Thyroid gland (tissue), 4 donors: Measurements from ENCODE around the gene ZC3H10. TPM values are rescaled to one million over a fixed set of nuclear protein-coding genes. Genes with fewer than 3 reads are reported as not detected.

ENCODE experiments used
- DNase-seq, 2 donors: peaks; one replicate each; pipeline ENCODE4 v3.0.0-alpha.2; 2019
- H3K27ac ChIP-seq, 3 donors: fragments of 200-600 bp; sonication (generic); 1 replicate in 2 of 3; 2 replicates in 1 of 3; pipeline ENCODE4 v1.5.1; 2016 to 2019; ENCODE audit warnings: mild to moderate bottlenecking in 1 of 3, moderate library complexity in 1 of 3
- H3K27me3 ChIP-seq: fragments of 200-600 bp; sonication (generic); one replicate; pipeline ENCODE4 v1.5.1; 2019
- H3K36me3 ChIP-seq, 2 donors: fragments of 200-600 bp; sonication (generic); one replicate each; pipeline ENCODE4 v1.5.1; 2016 to 2019
- H3K4me1 ChIP-seq, 2 donors: fragments of 200-600 bp; sonication (generic); one replicate each; pipeline ENCODE4 v1.5.1; 2017 to 2019
- H3K4me3 ChIP-seq, 3 donors: fragments of 200-600 bp; sonication (generic); replicated peaks in 1 of 3; 1 replicate in 2 of 3; 2 replicates in 1 of 3; pipeline ENCODE4 v1.5.1; 2016; ENCODE audit warnings: mild to moderate bottlenecking in 1 of 3
- H3K9me3 ChIP-seq: fragments of 200-600 bp; sonication (generic); one replicate; pipeline ENCODE4 v1.5.1; 2017
- CTCF ChIP-seq, 6 experiments: fragments of 200-600 bp in 3 of 6; fragments of 450-650 bp in 3 of 6; sonication (generic) in 3 of 6; IDR thresholded peaks; one replicate each; pipeline ENCODE4 v1.5.1; 2016 to 2019; ENCODE audit warnings: antibody characterized with exemption in 6 of 6, mild to moderate bottlenecking in 2 of 6, inconsistent platforms in 1 of 6, moderate library complexity in 1 of 6
- POLR2A ChIP-seq, 2 donors: fragments of 450-650 bp; IDR thresholded peaks; one replicate each; pipeline ENCODE4 v1.6.1; 2017; ENCODE audit warnings: antibody characterized with exemption in 2 of 2, mild to moderate bottlenecking in 2 of 2, moderate library complexity in 1 of 2
- WGBS, 2 donors: methylation state at CpG; one replicate each; pipeline ENCODE4 v1.1.5; 2017; 5-methylcytosine and 5-hydroxymethylcytosine counted together
- intact Hi-C: fragments of 100-400 bp; cut with DNase I; formaldehyde crosslinking; loops from one replicate; pipeline ENCODE4 v1.15.1; 2023
- total RNA-seq, 4 donors: library from RNA; depleted of rRNA; stranded (reverse); fragments of >200 nt; gene quantifications; one replicate each; pipeline ENCODE4 v1.2.3, GENCODE V29; 2016

ZC3H10 gene
- total RNA-seq, 4 donors from 2014 or later: 4.7 to 7.7 (median 5.6) TPM

GRCh38 chr12:56078931-56079722 is 38.9 kb upstream of the ZC3H10 start:
- peak overlapping the region; percentile 64 to 71 (median 68) for H3K4me3 ChIP-seq
- intact Hi-C loops: no loop called here
- no peaks in the 10 kb centered on the region for H3K27me3 ChIP-seq
- TF ChIP-seq POLR2A (IDR thresholded peaks at IDR 0.05) (peak in 1 of 2 donors; percentile 20), CTCF (IDR thresholded peaks at IDR 0.05) (peak; percentile 54 to 82 (median 73))
- WGBS, 2 donors: 2 to 4% methylated on average over 30 to 32 of the region's 50 CpGs
- H3K27ac ChIP-seq: peak overlapping the region; percentile 83 to 91 (median 88)
- DNase-seq: peak; percentile 93 to 94
- no peaks in the 10 kb centered on the region for H3K36me3 ChIP-seq
- no peaks in the 10 kb centered on the region for H3K9me3 ChIP-seq
- H3K4me1 ChIP-seq: peaks cover 3 to 12% of the 10 kb centered on the region in 2 donors

- peak; percentile 84 to 86 for DNase-seq
- intact Hi-C loops: no loop called here
- peak within 1 kb of the TSS; percentile 64 to 71 (median 68) for H3K4me3 ChIP-seq
- no peaks in the 10 kb centered on the region for H3K36me3 ChIP-seq
- TF ChIP-seq CTCF (IDR thresholded peaks at IDR 0.05) (peak in 2 of 6 experiments; percentile 15 to 24), POLR2A (IDR thresholded peaks at IDR 0.05) (peak; percentile 27 to 44)
- peak within 1 kb of the TSS; percentile 83 to 91 (median 88) for H3K27ac ChIP-seq
- WGBS, 2 donors: 0 to 1% methylated on average over 19 to 33 of the region's 59 CpGs
- peaks cover 3 to 12% of the 10 kb centered on the region in 2 donors for H3K4me1 ChIP-seq
- no peaks in the 10 kb centered on the region for H3K27me3 ChIP-seq
- no peaks in the 10 kb centered on the region for H3K9me3 ChIP-seq
Measured at GRCh38 chr12:56079723-56080555, 38.1 kb upstream of the ZC3H10 start, which contains the start of gene ERBB3. TSS of gene ERBB3 (plus strand) at chr12:56080165. CDS start at chr12:56080301, 136 bp downstream.

- no peaks in the 10 kb centered on the region for H3K9me3 ChIP-seq
- H3K4me1 ChIP-seq: peaks cover 3 to 12% of the 10 kb centered on the region in 2 donors
- 10 to 23% methylated on average over 10 to 11 of the region's 20 CpGs for WGBS, 2 donors
- TF ChIP-seq POLR2A (IDR thresholded peaks at IDR 0.05) (no peak), CTCF (IDR thresholded peaks at IDR 0.05) (no peak)
- peak; percentile 39 to 46 for DNase-seq
- no peaks in the 10 kb centered on the region for H3K27me3 ChIP-seq
- intact Hi-C loops: no loop called here
- no peaks in the 10 kb centered on the region for H3K36me3 ChIP-seq
- H3K27ac ChIP-seq: peak overlapping the region in 1 of 3 donors; percentile 91
- peak overlapping the region; percentile 64 to 71 (median 68) for H3K4me3 ChIP-seq
Measured at GRCh38 chr12:56080556-56081138, 37.4 kb upstream of the ZC3H10 start.

- Histone ChIP-seq H3K27ac (peak overlapping the region in 1 of 3 donors; percentile 91), H3K27me3 (no peaks in the 10 kb centered on the region), H3K4me3 (peak overlapping the region in 1 of 3 donors; percentile 68), H3K9me3 (no peaks in the 10 kb centered on the region), H3K4me1 (peaks cover 5 to 19% of the 10 kb centered on the region in 2 donors), H3K36me3 (no peaks in the 10 kb centered on the region)
- WGBS, 2 donors: 65 to 83% methylated on average over 5 to 6 of the region's 6 CpGs
- intact Hi-C loops: no loop called here
- TF ChIP-seq POLR2A (IDR thresholded peaks at IDR 0.05) (no peak), CTCF (IDR thresholded peaks at IDR 0.05) (no peak)
- DNase-seq: no peak
Measured at GRCh38 chr12:56081393-56082347, 36.4 kb upstream of the ZC3H10 start.
